ENCODE data around the gene CPT1C.
A peak's percentile ranks its signal among the peaks of the same experiment; 100 is the strongest.

CPT1C gene

GRCh38 chr19:49690656-49691242 is at the start of gene CPT1C:
Gene CPT1C, plus strand, starts transcription at chr19:49691116. Its CDS starts 1,137 bp downstream, at chr19:49692253.
- H3K4me1 ChIP-seq (ENCODE audit: control insufficient read depth, insufficient read depth, low read length), result peaks cover 25% of the 10 kb centered on the region
- peak within 1 kb of the TSS; percentile 65 to 79 for H3K4me3 ChIP-seq (ENCODE audit: low read length in 2 of 2)
- peak within 1 kb of the TSS; percentile 31 for H3K27ac ChIP-seq (ENCODE audit: low read length)
- H3K9me3 ChIP-seq (ENCODE audit: control insufficient read depth in 2 of 2, low read length in 2 of 2), result no peaks in the 10 kb centered on the region
- H3K9ac ChIP-seq (ENCODE audit: low read length in 2 of 2), result peak within 1 kb of the TSS; percentile 35 to 51
- peaks cover 8 to 12% of the 10 kb centered on the region in 2 donors for H3K36me3 ChIP-seq (ENCODE audit: control insufficient read depth in 2 of 2, insufficient read depth in 2 of 2, low read length in 2 of 2)
- H3K27me3 ChIP-seq (ENCODE audit: control insufficient read depth in 1 of 2, insufficient read depth in 2 of 2, low read length in 2 of 2), result peaks cover 10 to 22% of the 10 kb centered on the region in 2 donors

GRCh38 chr19:49641688-49642491 is 49.0 kb upstream of the CPT1C start, which contains the start of gene SCAF1:
Gene SCAF1, plus strand, starts transcription at chr19:49642209. Its CDS starts 2,818 bp downstream, at chr19:49645027.
- Histone ChIP-seq H3K9me3 (ENCODE audit: control insufficient read depth in 2 of 2, low read length in 2 of 2) (no peaks in the 10 kb centered on the region), H3K9ac (ENCODE audit: low read length in 2 of 2) (peak within 1 kb of the TSS; percentile 99), H3K4me3 (ENCODE audit: low read length in 2 of 2) (peak within 1 kb of the TSS; percentile 99), H3K27me3 (ENCODE audit: control insufficient read depth in 1 of 2, insufficient read depth in 2 of 2, low read length in 2 of 2) (no peaks in the 10 kb centered on the region), H3K36me3 (ENCODE audit: control insufficient read depth in 2 of 2, insufficient read depth in 2 of 2, low read length in 2 of 2) (peaks cover 4 to 15% of the 10 kb centered on the region in 2 donors), H3K27ac (ENCODE audit: low read length) (peak within 1 kb of the TSS; percentile 100), H3K4me1 (ENCODE audit: control insufficient read depth, insufficient read depth, low read length) (peaks cover 55% of the 10 kb centered on the region)

GRCh38 chr19:49642492-49643035 is 48.4 kb upstream of the CPT1C start:
- peak overlapping the region; percentile 100 for H3K27ac ChIP-seq (ENCODE audit: low read length)
- H3K9me3 ChIP-seq (ENCODE audit: control insufficient read depth in 2 of 2, low read length in 2 of 2), result no peaks in the 10 kb centered on the region
- peak overlapping the region; percentile 99 for H3K9ac ChIP-seq (ENCODE audit: low read length in 2 of 2)
- peaks cover 50% of the 10 kb centered on the region for H3K4me1 ChIP-seq (ENCODE audit: control insufficient read depth, insufficient read depth, low read length)
- H3K4me3 ChIP-seq (ENCODE audit: low read length in 2 of 2), result peak overlapping the region; percentile 99
- H3K36me3 ChIP-seq (ENCODE audit: control insufficient read depth in 2 of 2, insufficient read depth in 2 of 2, low read length in 2 of 2), result peaks cover 5 to 20% of the 10 kb centered on the region in 2 donors
- H3K27me3 ChIP-seq (ENCODE audit: control insufficient read depth in 1 of 2, insufficient read depth in 2 of 2, low read length in 2 of 2), result no peaks in the 10 kb centered on the region

- H3K27me3 ChIP-seq (ENCODE audit: control insufficient read depth in 1 of 2, insufficient read depth in 2 of 2, low read length in 2 of 2), result no peaks in the 10 kb centered on the region
- no peak overlapping the region for H3K27ac ChIP-seq (ENCODE audit: low read length)
- H3K4me1 ChIP-seq (ENCODE audit: control insufficient read depth, insufficient read depth, low read length), result peaks cover 47% of the 10 kb centered on the region
- no peaks in the 10 kb centered on the region for H3K9me3 ChIP-seq (ENCODE audit: control insufficient read depth in 2 of 2, low read length in 2 of 2)
- H3K4me3 ChIP-seq (ENCODE audit: low read length in 2 of 2), result peak overlapping the region; percentile 10 to 99
- peaks cover 8 to 20% of the 10 kb centered on the region in 2 donors for H3K36me3 ChIP-seq (ENCODE audit: control insufficient read depth in 2 of 2, insufficient read depth in 2 of 2, low read length in 2 of 2)
- H3K9ac ChIP-seq (ENCODE audit: low read length in 2 of 2), result peak overlapping the region in 1 of 2 donors; percentile 6
Measured at GRCh38 chr19:49643466-49643865, 47.5 kb upstream of the CPT1C start.

- Histone ChIP-seq H3K9me3 (ENCODE audit: control insufficient read depth in 2 of 2, low read length in 2 of 2) (no peaks in the 10 kb centered on the region), H3K4me3 (ENCODE audit: low read length in 2 of 2) (no peak overlapping the region), H3K36me3 (ENCODE audit: control insufficient read depth in 2 of 2, insufficient read depth in 2 of 2, low read length in 2 of 2) (peaks cover 23 to 32% of the 10 kb centered on the region in 2 donors), H3K9ac (ENCODE audit: low read length in 2 of 2) (no peak overlapping the region), H3K27ac (ENCODE audit: low read length) (no peak overlapping the region), H3K27me3 (ENCODE audit: control insufficient read depth in 1 of 2, insufficient read depth in 2 of 2, low read length in 2 of 2) (no peaks in the 10 kb centered on the region), H3K4me1 (ENCODE audit: control insufficient read depth, insufficient read depth, low read length) (peaks cover 39% of the 10 kb centered on the region)
Measured at GRCh38 chr19:49645592-49645991, 45.3 kb upstream of the CPT1C start.

GRCh38 chr19:49645995-49646394 is 44.9 kb upstream of the CPT1C start:
- Histone ChIP-seq H3K4me1 (ENCODE audit: control insufficient read depth, insufficient read depth, low read length) (peaks cover 35% of the 10 kb centered on the region), H3K27me3 (ENCODE audit: control insufficient read depth in 1 of 2, insufficient read depth in 2 of 2, low read length in 2 of 2) (no peaks in the 10 kb centered on the region), H3K9me3 (ENCODE audit: control insufficient read depth in 2 of 2, low read length in 2 of 2) (no peaks in the 10 kb centered on the region), H3K27ac (ENCODE audit: low read length) (no peak overlapping the region), H3K36me3 (ENCODE audit: control insufficient read depth in 2 of 2, insufficient read depth in 2 of 2, low read length in 2 of 2) (peaks cover 24 to 33% of the 10 kb centered on the region in 2 donors), H3K9ac (ENCODE audit: low read length in 2 of 2) (no peak overlapping the region), H3K4me3 (ENCODE audit: low read length in 2 of 2) (no peak overlapping the region)

- H3K4me1 ChIP-seq (ENCODE audit: control insufficient read depth, insufficient read depth, low read length), result peaks cover 29% of the 10 kb centered on the region
- H3K9me3 ChIP-seq (ENCODE audit: control insufficient read depth in 2 of 2, low read length in 2 of 2), result no peaks in the 10 kb centered on the region
- no peak overlapping the region for H3K4me3 ChIP-seq (ENCODE audit: low read length in 2 of 2)
- H3K36me3 ChIP-seq (ENCODE audit: control insufficient read depth in 2 of 2, insufficient read depth in 2 of 2, low read length in 2 of 2), result peaks cover 24 to 34% of the 10 kb centered on the region in 2 donors
- no peak overlapping the region for H3K9ac ChIP-seq (ENCODE audit: low read length in 2 of 2)
- no peak overlapping the region for H3K27ac ChIP-seq (ENCODE audit: low read length)
- no peaks in the 10 kb centered on the region for H3K27me3 ChIP-seq (ENCODE audit: control insufficient read depth in 1 of 2, insufficient read depth in 2 of 2, low read length in 2 of 2)
Measured at GRCh38 chr19:49646586-49646985, 44.3 kb upstream of the CPT1C start.

GRCh38 chr19:49651029-49651819 is 39.7 kb upstream of the CPT1C start:
- H3K9ac ChIP-seq (ENCODE audit: low read length in 2 of 2), result no peak overlapping the region
- H3K4me1 ChIP-seq (ENCODE audit: control insufficient read depth, insufficient read depth, low read length), result no peaks in the 10 kb centered on the region
- no peak overlapping the region for H3K27ac ChIP-seq (ENCODE audit: low read length)
- no peaks in the 10 kb centered on the region for H3K27me3 ChIP-seq (ENCODE audit: control insufficient read depth in 1 of 2, insufficient read depth in 2 of 2, low read length in 2 of 2)
- H3K36me3 ChIP-seq (ENCODE audit: control insufficient read depth in 2 of 2, insufficient read depth in 2 of 2, low read length in 2 of 2), result peaks cover 36 to 52% of the 10 kb centered on the region in 2 donors
- no peak overlapping the region for H3K4me3 ChIP-seq (ENCODE audit: low read length in 2 of 2)
- no peaks in the 10 kb centered on the region for H3K9me3 ChIP-seq (ENCODE audit: control insufficient read depth in 2 of 2, low read length in 2 of 2)

- Histone ChIP-seq H3K9me3 (ENCODE audit: control insufficient read depth in 2 of 2, low read length in 2 of 2) (no peaks in the 10 kb centered on the region), H3K4me1 (ENCODE audit: control insufficient read depth, insufficient read depth, low read length) (no peaks in the 10 kb centered on the region), H3K36me3 (ENCODE audit: control insufficient read depth in 2 of 2, insufficient read depth in 2 of 2, low read length in 2 of 2) (peaks cover 38 to 52% of the 10 kb centered on the region in 2 donors), H3K4me3 (ENCODE audit: low read length in 2 of 2) (no peak overlapping the region), H3K9ac (ENCODE audit: low read length in 2 of 2) (no peak overlapping the region), H3K27me3 (ENCODE audit: control insufficient read depth in 1 of 2, insufficient read depth in 2 of 2, low read length in 2 of 2) (no peaks in the 10 kb centered on the region), H3K27ac (ENCODE audit: low read length) (no peak overlapping the region)
Measured at GRCh38 chr19:49651820-49652550, 38.9 kb upstream of the CPT1C start.
